Right lobe of liver (tissue), 6 donors: ENCODE measurements around the gene PPME1. TPM values are rescaled to one million over a fixed set of nuclear protein-coding genes. Genes with fewer than 3 reads are reported as not detected.

Experiments used
- ATAC-seq, 4 donors: fragments of 200-7000 bp; cut with Tn5 transposase; one replicate each; pipeline ENCODE4 v1.9.1; 2020; ENCODE audit warnings: mild to moderate bottlenecking in 4 of 4, moderate library complexity in 4 of 4
- DNase-seq, 3 donors: peaks; one replicate each; pipeline ENCODE4 v3.0.0-alpha.2; 2020
- H3K27ac ChIP-seq, 3 donors: fragments of 200-600 bp; one replicate each; pipeline ENCODE4 v1.8.0; 2022
- H3K27me3 ChIP-seq, 2 donors: fragments of 200-600 bp; one replicate each; pipeline ENCODE4 v1.8.0; 2022
- H3K36me3 ChIP-seq, 4 donors: fragments of 200-600 bp; sonication (generic) in 1 of 4; one replicate each; pipeline versions ENCODE4 v1.5.1 to v1.8.0; 2017 to 2022; ENCODE audit warnings: control low read depth in 1 of 4
- H3K4me1 ChIP-seq, 4 donors: fragments of 200-600 bp; sonication (generic) in 1 of 4; one replicate each; pipeline versions ENCODE4 v1.5.1 to v1.8.0; 2017 to 2022; ENCODE audit warnings: control low read depth in 1 of 4
- H3K4me3 ChIP-seq, 3 donors: fragments of 200-600 bp; one replicate each; pipeline ENCODE4 v1.8.0; 2022
- H3K9me3 ChIP-seq, 4 donors: fragments of 200-600 bp; sonication (generic) in 1 of 4; one replicate each; pipeline versions ENCODE4 v1.5.1 to v1.8.0; 2017 to 2022; ENCODE audit warnings: control low read depth in 1 of 4
- CTCF ChIP-seq, 4 donors: fragments of 200-600 bp in 3 of 4; fragments of 450-650 bp in 1 of 4; IDR thresholded peaks; one replicate each; pipeline versions ENCODE4 v1.5.1 to v1.8.0; 2016 to 2022; ENCODE audit warnings: antibody characterized with exemption in 4 of 4, mild to moderate bottlenecking in 2 of 4
- POLR2A ChIP-seq: fragments of 450-650 bp; IDR thresholded peaks from one replicate; pipeline ENCODE4 v1.6.1; 2017; ENCODE audit warnings: antibody characterized with exemption, mild to moderate bottlenecking
- WGBS: methylation state at CpG from one replicate; pipeline ENCODE4 v1.1.6; 2018; ENCODE audit warnings: low coverage, low lambda C conversion rate; ENCODE audit not compliant: insufficient coverage; ENCODE audit errors: missing lambda C conversion rate; 5-methylcytosine and 5-hydroxymethylcytosine counted together
- intact Hi-C, 2 donors: fragments of 100-400 bp; cut with DNase I; formaldehyde crosslinking; loops; one replicate each; pipeline versions ENCODE4 v1.11.2 to v1.14.1; 2022
- total RNA-seq, 6 experiments: library from RNA; depleted of rRNA in 2 of 6; stranded (reverse); fragments of >200 nt in 2 of 6; fragmentation: NEBNext Ultra II Directional in 3 of 6; extraction: Animal tissue kit (Norgen Biotek cat#: 25700) in 3 of 6; gene quantifications; one replicate each; pipeline versions ENCODE4 v1.1.0 to v1.2.4, GENCODE V29; 2016 to 2023
- donor health status: DM: no; HTN: yes; CAD: no.
- donor health status: DM: no; HTN: no; CAD: no.
- donor health status: DM: no; HTN: no; CAD: no.
- donor health status: DM: no; HTN: yes; CAD: no.
- donor health status: DM: no; HTN: yes; CAD: no.

Gene PPME1
- total RNA-seq, 6 experiments from 2014 or later = 8.9 to 18.9 (median 13.0) TPM

GRCh38 chr11:74233683-74234082 is 62.6 kb downstream of the PPME1 start:
- Histone ChIP-seq H3K36me3 (peaks cover 0 to 36% (median 12%) of the 10 kb centered on the region in 4 donors), H3K9me3 (no peaks in the 10 kb centered on the region), H3K27me3 (no peaks in the 10 kb centered on the region), H3K4me3 (no peak overlapping the region), H3K4me1 (no peaks in the 10 kb centered on the region), H3K27ac (no peak overlapping the region)
- no peak for TF ChIP-seq CTCF (IDR thresholded peaks at IDR 0.05)
- TF ChIP-seq POLR2A = no peak
- 96% methylated on average over 2 of the region's 3 CpGs for WGBS
- DNase-seq (no peak), ATAC-seq (no peak)
- intact Hi-C loops = no loop called here

- Histone ChIP-seq H3K27me3 (no peaks in the 10 kb centered on the region), H3K27ac (no peak overlapping the region), H3K4me1 (no peaks in the 10 kb centered on the region), H3K9me3 (no peaks in the 10 kb centered on the region), H3K4me3 (no peak overlapping the region), H3K36me3 (peaks cover 0 to 44% (median 12%) of the 10 kb centered on the region in 4 donors)
- WGBS = 80% methylated on average over 1 of the region's 4 CpGs
- TF ChIP-seq POLR2A = no peak
- no peak for TF ChIP-seq CTCF (IDR thresholded peaks at IDR 0.05)
- DNase-seq (no peak), ATAC-seq (no peak)
- intact Hi-C loops = no loop called here
These were observed 64.0 kb downstream of the PPME1 start for GRCh38 chr11:74235121-74235520.

- Histone ChIP-seq H3K27ac (no peak overlapping the region), H3K9me3 (no peaks in the 10 kb centered on the region), H3K4me3 (no peak overlapping the region), H3K36me3 (peaks cover 0 to 44% (median 10%) of the 10 kb centered on the region in 4 donors), H3K4me1 (no peaks in the 10 kb centered on the region), H3K27me3 (no peaks in the 10 kb centered on the region)
- no peak for TF ChIP-seq CTCF (IDR thresholded peaks at IDR 0.05)
- TF ChIP-seq POLR2A = no peak
- ATAC-seq (no peak), DNase-seq (no peak)
- 90% methylated on average over 2 of the region's 2 CpGs for WGBS
- intact Hi-C loops = no loop called here
These were observed 66.5 kb downstream of the PPME1 start for GRCh38 chr11:74237541-74237940.

GRCh38 chr11:74238243-74238642 is 67.2 kb downstream of the PPME1 start:
- intact Hi-C loops = no loop called here
- H3K27me3 ChIP-seq = no peaks in the 10 kb centered on the region
- ATAC-seq (no peak), DNase-seq (no peak)
- no peak overlapping the region for H3K4me3 ChIP-seq
- no peaks in the 10 kb centered on the region for H3K4me1 ChIP-seq
- no peaks in the 10 kb centered on the region for H3K9me3 ChIP-seq
- no peak overlapping the region for H3K27ac ChIP-seq
- 92% methylated on average over 1 of the region's 1 CpG for WGBS
- no peak for TF ChIP-seq CTCF (IDR thresholded peaks at IDR 0.05)
- TF ChIP-seq POLR2A = no peak
- H3K36me3 ChIP-seq = peaks cover 0 to 44% (median 10%) of the 10 kb centered on the region in 4 donors

GRCh38 chr11:74248469-74248868 is 77.4 kb downstream of the PPME1 start:
- Histone ChIP-seq H3K36me3 (peaks cover 0 to 58% (median 6%) of the 10 kb centered on the region in 4 donors), H3K27me3 (no peaks in the 10 kb centered on the region), H3K4me3 (no peak overlapping the region), H3K4me1 (no peaks in the 10 kb centered on the region), H3K27ac (no peak overlapping the region), H3K9me3 (no peaks in the 10 kb centered on the region)
- DNase-seq (no peak), ATAC-seq (no peak)
- intact Hi-C loops = no loop called here
- no peak for TF ChIP-seq POLR2A
- no peak for TF ChIP-seq CTCF (IDR thresholded peaks at IDR 0.05)
- 100% methylated on average over 1 of the region's 1 CpG for WGBS
